ENCODE results near the gene PDLIM1.
A peak's percentile ranks its signal among the peaks of the same experiment; 100 is the strongest.

Gene PDLIM1

DNA sequence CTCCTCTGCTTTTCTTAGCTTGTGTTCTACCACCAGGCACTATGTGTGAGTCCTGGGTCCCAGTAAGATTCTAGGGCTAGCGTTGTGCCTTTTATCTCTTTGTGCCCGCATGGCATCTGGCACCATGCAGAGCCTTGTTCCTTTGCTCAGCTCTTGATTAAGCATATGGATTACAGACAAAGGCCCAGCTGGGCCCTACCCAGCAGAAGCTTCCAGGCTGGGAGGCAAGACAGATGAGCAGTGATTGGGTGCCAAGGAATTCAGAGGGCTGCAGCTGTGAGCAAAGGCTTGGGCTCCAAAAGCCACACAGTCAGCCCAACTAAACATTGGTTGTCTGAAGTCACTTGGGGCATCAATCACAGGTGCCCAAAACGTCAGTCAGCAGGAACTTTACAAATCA is 94.8 kb downstream of the PDLIM1 start:
- peak; percentile 41 to 58 for DNase-seq

DNA sequence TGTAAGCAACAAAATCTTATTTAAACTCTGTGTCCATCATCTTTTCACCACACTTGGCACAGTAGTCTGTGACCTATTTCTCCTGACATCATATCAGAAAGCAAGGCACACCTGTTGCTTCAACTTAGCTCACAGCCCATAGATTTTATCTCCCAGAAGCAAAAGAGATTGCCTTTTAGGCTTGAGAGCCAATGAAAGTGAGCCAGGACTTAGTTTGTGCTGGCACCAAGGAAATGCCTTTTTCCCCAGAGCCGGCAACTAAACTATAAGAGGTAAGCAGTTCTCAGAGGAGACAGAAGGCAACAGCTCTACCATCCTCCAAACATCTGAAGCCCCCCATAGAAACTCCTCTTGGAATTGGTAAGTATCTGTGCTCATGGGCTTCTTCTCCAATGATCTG is 96.9 kb downstream of the PDLIM1 start, which contains the start of gene ACSM6:
ACSM6 (plus strand) TSS at position 295 of the 400 bp plus-strand sequence. CDS start 248 bp downstream, outside the sequence.
- DNase-seq, result no peak

DNA sequence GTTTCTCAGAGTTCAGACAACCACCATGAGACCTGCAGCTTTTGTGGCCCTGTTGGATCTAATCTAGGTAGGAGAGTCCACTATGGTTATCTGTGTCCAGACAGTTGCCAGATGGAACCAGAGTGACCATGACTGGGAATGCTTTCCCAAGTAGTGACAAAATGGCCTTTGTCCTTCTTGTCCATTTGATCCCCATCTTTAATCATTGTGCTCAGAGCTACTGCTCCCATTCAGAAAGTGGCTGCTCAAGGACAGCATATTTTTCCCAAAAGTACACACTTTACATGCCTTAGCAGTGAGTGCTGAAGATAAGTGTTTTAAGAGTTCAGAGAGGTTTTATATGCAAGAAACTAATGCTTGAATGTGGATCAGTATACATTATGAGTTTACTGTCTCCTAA is 102.2 kb downstream of the PDLIM1 start:
- DNase-seq, result no peak

DNA sequence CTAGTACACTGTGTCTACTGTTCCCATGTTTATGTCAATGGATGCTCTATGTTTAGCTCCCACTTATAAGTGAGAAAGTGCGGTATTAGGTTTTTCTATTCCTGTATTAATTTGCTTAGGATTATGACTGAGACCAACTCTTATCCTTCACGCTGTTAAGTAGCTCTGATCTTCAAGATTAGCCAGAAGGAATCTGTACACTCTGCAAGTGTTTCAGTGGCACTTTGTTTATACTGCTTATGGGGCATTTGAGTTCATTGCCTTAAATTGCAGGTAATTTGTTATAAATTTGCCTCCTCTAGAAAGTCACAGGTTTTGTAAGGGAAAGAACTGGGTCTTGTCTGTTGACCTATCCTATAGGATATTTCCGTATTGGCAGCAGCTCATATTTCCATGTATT is 103.2 kb downstream of the PDLIM1 start:
- no peak for DNase-seq
